Measurements from ENCODE around the gene CTDSPL. TPM values are rescaled to one million over a fixed set of nuclear protein-coding genes. Genes with fewer than 3 reads are reported as not detected.

Gene CTDSPL
- total RNA-seq, 1 donor from 2014 or later: 11.8 TPM

DNA sequence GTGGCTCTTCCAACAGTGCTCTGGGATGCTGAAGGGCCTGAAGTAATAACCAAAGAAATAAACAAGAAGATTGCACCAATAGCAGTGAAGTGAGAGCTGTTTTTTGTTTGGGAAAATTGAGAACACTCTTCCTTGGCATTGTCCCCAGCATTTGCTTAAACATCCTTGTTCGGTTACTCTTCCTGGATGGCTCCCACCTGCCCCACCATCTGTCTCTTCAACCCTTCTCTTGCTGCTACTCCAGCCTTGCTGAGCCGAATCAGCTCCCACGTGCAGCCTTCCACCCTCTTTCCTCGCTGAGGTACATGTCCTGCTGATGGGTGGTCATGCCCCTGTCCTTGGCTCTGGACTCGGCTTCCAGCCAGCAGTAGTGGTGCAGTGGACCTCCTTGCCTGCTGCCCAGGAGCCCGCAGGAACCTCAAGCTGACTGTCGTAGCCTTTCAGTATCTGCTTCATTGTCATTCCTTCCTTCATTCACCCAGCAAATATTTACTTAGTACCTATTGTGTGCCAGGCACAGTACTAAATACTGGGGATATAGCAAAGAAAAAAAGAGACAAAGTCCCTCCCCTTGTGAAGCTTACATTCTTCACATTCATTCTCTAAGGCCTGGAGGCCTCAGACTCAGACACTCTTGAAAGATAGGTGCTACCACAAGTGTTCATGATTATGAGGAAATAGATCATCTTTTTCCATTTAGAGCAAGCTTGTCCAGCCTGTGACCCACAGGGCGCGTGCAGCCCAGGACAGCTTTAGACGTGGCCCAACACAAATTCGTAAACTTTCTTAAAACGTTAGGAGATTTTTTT is 111.8 kb downstream of the CTDSPL start:
- intact Hi-C loops (cut with micrococcal nuclease): loop anchor here (1.0 to 5.0 kb wide), 3 partner anchors 21 to 504 kb away; no protein-coding TSS in a partner anchor
- Mint-ChIP-seq H3K27ac (no peak overlapping the region), H3K9me3 (no peaks in the 10 kb centered on the region), H3K27me3 (ENCODE audit: low read depth) (no peaks in the 10 kb centered on the region), H3K4me3 (ENCODE audit: low read depth) (no peak overlapping the region), H3K4me1 (ENCODE audit: low read depth) (peaks cover 6% of the 10 kb centered on the region), H3K36me3 (ENCODE audit: low read depth) (no peaks in the 10 kb centered on the region)
- DNase-seq (ENCODE audit: low spot score): no peak

- peaks cover 6% of the 10 kb centered on the region for H3K4me1 Mint-ChIP-seq (ENCODE audit: low read depth)
- H3K36me3 Mint-ChIP-seq (ENCODE audit: low read depth): no peaks in the 10 kb centered on the region
- H3K9me3 Mint-ChIP-seq: no peaks in the 10 kb centered on the region
- H3K27ac Mint-ChIP-seq: no peak overlapping the region
- H3K27me3 Mint-ChIP-seq (ENCODE audit: low read depth): no peaks in the 10 kb centered on the region
- no peak overlapping the region for H3K4me3 Mint-ChIP-seq (ENCODE audit: low read depth)
- DNase-seq (ENCODE audit: low spot score): peak; percentile 51
- intact Hi-C loops (cut with micrococcal nuclease): loop anchor here (1.0 to 5.0 kb wide), 3 partner anchors 20 to 503 kb away; no protein-coding TSS in a partner anchor
Measured at GRCh38 chr3:37974121-37975083, 112.7 kb downstream of the CTDSPL start.

GRCh38 chr3:37979541-37980461 is 118.1 kb downstream of the CTDSPL start:
- Mint-ChIP-seq H3K36me3 (ENCODE audit: low read depth) (no peaks in the 10 kb centered on the region), H3K27me3 (ENCODE audit: low read depth) (no peaks in the 10 kb centered on the region), H3K9me3 (no peaks in the 10 kb centered on the region), H3K4me1 (ENCODE audit: low read depth) (peaks cover 2% of the 10 kb centered on the region), H3K4me3 (ENCODE audit: low read depth) (no peak overlapping the region), H3K27ac (no peak overlapping the region)
- intact Hi-C loops (cut with micrococcal nuclease): no loop called here
- DNase-seq (ENCODE audit: low spot score): no peak

DNA sequence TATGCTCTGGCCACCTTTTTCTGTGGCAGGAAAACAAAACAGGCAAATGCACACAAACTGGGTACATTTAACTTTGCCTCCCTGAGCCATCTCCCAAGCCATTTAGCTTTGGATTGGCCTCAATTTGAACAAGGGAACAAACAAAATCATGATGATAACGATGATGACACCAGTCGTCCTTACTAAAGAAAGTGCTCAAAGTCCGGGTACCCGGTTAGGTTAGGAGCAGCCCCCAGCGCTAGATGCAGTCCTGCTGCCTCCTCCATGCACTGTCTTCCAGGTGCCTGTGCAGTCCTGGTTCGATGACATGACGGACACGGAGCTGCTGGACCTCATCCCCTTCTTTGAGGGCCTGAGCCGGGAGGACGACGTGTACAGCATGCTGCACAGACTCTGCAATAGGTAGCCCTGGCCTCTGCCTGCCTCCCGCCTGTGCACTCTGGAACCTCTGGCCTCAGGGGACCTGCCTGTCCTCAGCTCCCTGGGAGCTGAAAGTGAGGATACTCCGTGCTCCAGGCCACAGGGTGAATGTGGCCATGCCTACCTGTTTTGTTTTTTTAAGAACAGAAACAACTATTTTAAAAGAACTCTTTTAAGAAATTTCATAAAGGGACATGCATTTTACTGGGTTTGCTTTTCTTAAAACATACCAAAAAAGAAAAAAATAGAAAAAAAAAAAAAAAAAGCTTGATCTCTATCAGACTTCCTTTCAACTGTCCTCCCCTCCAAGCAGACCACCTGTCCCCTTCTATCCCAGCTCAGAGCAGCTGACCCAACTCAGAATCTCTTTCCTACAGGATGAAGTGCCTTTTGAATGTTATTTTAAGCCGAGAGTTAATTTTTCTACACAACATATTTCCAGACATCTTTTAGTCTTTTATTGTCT is 119.0 kb downstream of the CTDSPL start:
- Mint-ChIP-seq H3K4me1 (ENCODE audit: low read depth) (no peaks in the 10 kb centered on the region), H3K27ac (no peak overlapping the region), H3K36me3 (ENCODE audit: low read depth) (no peaks in the 10 kb centered on the region), H3K4me3 (ENCODE audit: low read depth) (no peak overlapping the region), H3K9me3 (no peaks in the 10 kb centered on the region), H3K27me3 (ENCODE audit: low read depth) (no peaks in the 10 kb centered on the region)
- no peak for DNase-seq (ENCODE audit: low spot score)
- intact Hi-C loops (cut with micrococcal nuclease): no loop called here

GRCh38 chr3:37981348-37981664 is 119.6 kb downstream of the CTDSPL start:
- DNase-seq (ENCODE audit: low spot score): no peak
- H3K27me3 Mint-ChIP-seq (ENCODE audit: low read depth): no peaks in the 10 kb centered on the region
- no peaks in the 10 kb centered on the region for H3K4me1 Mint-ChIP-seq (ENCODE audit: low read depth)
- H3K36me3 Mint-ChIP-seq (ENCODE audit: low read depth): no peaks in the 10 kb centered on the region
- intact Hi-C loops (cut with micrococcal nuclease): no loop called here
- no peaks in the 10 kb centered on the region for H3K9me3 Mint-ChIP-seq
- no peak overlapping the region for H3K27ac Mint-ChIP-seq
- no peak overlapping the region for H3K4me3 Mint-ChIP-seq (ENCODE audit: low read depth)

- Mint-ChIP-seq H3K36me3 (ENCODE audit: low read depth) (no peaks in the 10 kb centered on the region), H3K9me3 (no peaks in the 10 kb centered on the region), H3K27me3 (ENCODE audit: low read depth) (no peaks in the 10 kb centered on the region), H3K4me3 (ENCODE audit: low read depth) (no peak overlapping the region), H3K4me1 (ENCODE audit: low read depth) (no peaks in the 10 kb centered on the region), H3K27ac (no peak overlapping the region)
- no peak for DNase-seq (ENCODE audit: low spot score)
- intact Hi-C loops (cut with micrococcal nuclease): no loop called here
Measured at GRCh38 chr3:37982331-37982730, 120.7 kb downstream of the CTDSPL start.

GRCh38 chr3:37984051-37984450 is 122.4 kb downstream of the CTDSPL start:
- Mint-ChIP-seq H3K4me1 (ENCODE audit: low read depth) (no peaks in the 10 kb centered on the region), H3K4me3 (ENCODE audit: low read depth) (no peak overlapping the region), H3K27ac (no peak overlapping the region), H3K9me3 (no peaks in the 10 kb centered on the region), H3K27me3 (ENCODE audit: low read depth) (no peaks in the 10 kb centered on the region), H3K36me3 (ENCODE audit: low read depth) (no peaks in the 10 kb centered on the region)
- intact Hi-C loops (cut with micrococcal nuclease): no loop called here
- no peak for DNase-seq (ENCODE audit: low spot score)

DNA sequence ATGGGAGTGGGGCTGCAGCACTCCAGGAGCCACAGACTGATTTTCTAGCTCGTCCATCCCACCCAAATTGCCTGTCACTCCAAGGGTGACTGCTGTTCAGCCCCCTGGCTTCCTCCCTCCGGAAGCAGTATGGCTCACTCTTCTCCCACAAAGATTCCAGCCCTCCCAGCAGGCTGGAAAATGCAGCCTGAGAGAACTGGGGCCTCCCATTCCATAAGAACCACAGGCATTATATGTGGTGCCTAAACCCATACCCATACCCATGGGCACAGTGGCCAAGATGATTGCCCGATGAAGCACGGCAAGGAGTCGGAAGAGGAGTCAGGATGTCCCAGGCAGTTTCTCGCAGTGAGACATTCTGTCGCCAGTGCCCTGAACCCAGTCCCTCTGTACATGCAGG is 122.9 kb downstream of the CTDSPL start:
- intact Hi-C loops (cut with micrococcal nuclease): no loop called here
- no peaks in the 10 kb centered on the region for H3K36me3 Mint-ChIP-seq (ENCODE audit: low read depth)
- no peaks in the 10 kb centered on the region for H3K4me1 Mint-ChIP-seq (ENCODE audit: low read depth)
- no peaks in the 10 kb centered on the region for H3K27me3 Mint-ChIP-seq (ENCODE audit: low read depth)
- H3K27ac Mint-ChIP-seq: no peak overlapping the region
- no peak overlapping the region for H3K4me3 Mint-ChIP-seq (ENCODE audit: low read depth)
- no peak for DNase-seq (ENCODE audit: low spot score)
- no peaks in the 10 kb centered on the region for H3K9me3 Mint-ChIP-seq

GRCh38 chr3:37985637-37986320 is 124.1 kb downstream of the CTDSPL start:
- Mint-ChIP-seq H3K27ac (no peak overlapping the region), H3K4me3 (ENCODE audit: low read depth) (no peak overlapping the region), H3K4me1 (ENCODE audit: low read depth) (no peaks in the 10 kb centered on the region), H3K9me3 (no peaks in the 10 kb centered on the region), H3K27me3 (ENCODE audit: low read depth) (no peaks in the 10 kb centered on the region), H3K36me3 (ENCODE audit: low read depth) (no peaks in the 10 kb centered on the region)
- no peak for DNase-seq (ENCODE audit: low spot score)
- intact Hi-C loops (cut with micrococcal nuclease): no loop called here

GRCh38 chr3:37986479-37987314 is 125.0 kb downstream of the CTDSPL start:
- Mint-ChIP-seq H3K27me3 (ENCODE audit: low read depth) (no peaks in the 10 kb centered on the region), H3K27ac (no peak overlapping the region), H3K4me1 (ENCODE audit: low read depth) (no peaks in the 10 kb centered on the region), H3K9me3 (no peaks in the 10 kb centered on the region), H3K4me3 (ENCODE audit: low read depth) (no peak overlapping the region), H3K36me3 (ENCODE audit: low read depth) (no peaks in the 10 kb centered on the region)
- intact Hi-C loops (cut with micrococcal nuclease): no loop called here
- no peak for DNase-seq (ENCODE audit: low spot score)

DNA sequence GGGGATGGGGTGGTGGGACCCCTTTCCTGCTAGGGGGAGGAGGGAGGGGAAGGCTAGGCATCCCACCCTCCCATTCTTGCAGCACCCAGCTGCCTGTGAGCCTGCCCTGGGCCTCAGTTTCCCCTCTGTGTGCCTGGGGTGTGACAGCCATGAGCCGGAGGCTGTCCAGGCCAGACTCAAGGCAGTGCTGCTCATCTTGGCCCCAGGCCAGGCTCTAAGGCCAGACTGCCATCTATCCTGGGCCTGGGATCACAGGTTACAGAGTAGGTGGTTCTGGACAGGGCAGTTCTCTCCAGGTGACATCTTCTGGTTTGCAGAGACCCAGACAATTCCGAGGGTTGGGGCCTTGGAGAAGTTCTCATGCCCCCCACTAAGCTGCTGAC is 125.6 kb downstream of the CTDSPL start:
- Mint-ChIP-seq H3K27me3 (ENCODE audit: low read depth) (no peaks in the 10 kb centered on the region), H3K36me3 (ENCODE audit: low read depth) (no peaks in the 10 kb centered on the region), H3K4me1 (ENCODE audit: low read depth) (no peaks in the 10 kb centered on the region), H3K27ac (no peak overlapping the region), H3K9me3 (no peaks in the 10 kb centered on the region), H3K4me3 (ENCODE audit: low read depth) (no peak overlapping the region)
- intact Hi-C loops (cut with micrococcal nuclease): no loop called here
- DNase-seq (ENCODE audit: low spot score): no peak

All from activated T-helper 2 cell treated with anti-CD3 and anti-CD28 coated beads, Interferon-gamma antibody, Interleukin-2, Interleukin-4, amounts not matched to agents 10 μg/mL and 5 μg/mL and 100 μg/mL, durations not matched to agents 14 hours and 24 hours and 36 hours (primary cell).